WERI-Rb-1 (cell line): ENCODE measurements around the gene ARPC5L.

Experiments used
- DNase-seq: peaks from one replicate; pipeline ENCODE4 v3.0.0-alpha.2; 2020
- H3K27ac ChIP-seq: fragments of 250-450 bp; sonication (Bioruptor Pico); 2 replicates; pipeline ENCODE4 v1.5.1; 2020; ENCODE audit warnings: mild to moderate bottlenecking, moderate library complexity
- H3K27me3 ChIP-seq: fragments of 250-450 bp; sonication (Bioruptor Pico); 2 replicates; pipeline ENCODE4 v1.5.1; 2021; ENCODE audit warnings: mild to moderate bottlenecking, low read depth, moderate library complexity; ENCODE audit not compliant: insufficient read depth, severe bottlenecking
- H3K36me3 ChIP-seq: fragments of 250-450 bp; sonication (Bioruptor Pico); 2 replicates; pipeline ENCODE4 v1.5.1; 2020; ENCODE audit warnings: mild to moderate bottlenecking, moderate library complexity
- H3K4me3 ChIP-seq: 2 replicates; pipeline ENCODE4 v1.5.1; 2011; ENCODE audit warnings: low read depth, mild to moderate bottlenecking, control low read depth, low read length
- H3K9me3 ChIP-seq: fragments of 250-450 bp; sonication (Bioruptor Pico); 2 replicates; pipeline ENCODE4 v1.5.1; 2021; ENCODE audit warnings: mild to moderate bottlenecking, moderate library complexity; ENCODE audit not compliant: severe bottlenecking
- CTCF ChIP-seq: IDR thresholded peaks from 2 replicates; pipeline ENCODE4 v1.5.1; 2011; ENCODE audit warnings: low read depth, mild to moderate bottlenecking, control low read depth, inconsistent platforms, low read length

Gene ARPC5L

GRCh38 chr9:124877021-124877782, 15.3 kb downstream of the ARPC5L start:
- H3K27me3 ChIP-seq, result no peaks in the 10 kb centered on the region
- TF ChIP-seq CTCF, result no peak
- H3K36me3 ChIP-seq, result peaks cover 75% of the 10 kb centered on the region
- no peak overlapping the region for H3K4me3 ChIP-seq
- no peak for DNase-seq
- no peaks in the 10 kb centered on the region for H3K9me3 ChIP-seq
- no peak overlapping the region for H3K27ac ChIP-seq

GRCh38 chr9:124878021-124878420, 16.1 kb downstream of the ARPC5L start:
- no peaks in the 10 kb centered on the region for H3K27me3 ChIP-seq
- peaks cover 67% of the 10 kb centered on the region for H3K36me3 ChIP-seq
- no peak for TF ChIP-seq CTCF
- no peak overlapping the region; the same call in 1 of the 2 replicates for H3K27ac ChIP-seq
- H3K4me3 ChIP-seq, result no peak overlapping the region
- no peak for DNase-seq
- no peaks in the 10 kb centered on the region for H3K9me3 ChIP-seq

GRCh38 chr9:124878518-124878917, 16.6 kb downstream of the ARPC5L start:
- Histone ChIP-seq H3K27me3 (no peaks in the 10 kb centered on the region), H3K27ac (no peak overlapping the region; the same call in 1 of the 2 replicates), H3K36me3 (peaks cover 62% of the 10 kb centered on the region), H3K4me3 (no peak overlapping the region), H3K9me3 (no peaks in the 10 kb centered on the region)
- no peak for TF ChIP-seq CTCF
- no peak for DNase-seq

GRCh38 chr9:124879226-124879625, 17.3 kb downstream of the ARPC5L start:
- H3K36me3 ChIP-seq, result peaks cover 55% of the 10 kb centered on the region
- no peak for DNase-seq
- no peak for TF ChIP-seq CTCF

GRCh38 chr9:124880501-124880900, 18.6 kb downstream of the ARPC5L start:
- no peak overlapping the region for H3K27ac ChIP-seq
- H3K4me3 ChIP-seq, result no peak overlapping the region
- H3K36me3 ChIP-seq, result peaks cover 46% of the 10 kb centered on the region
- no peak for DNase-seq
- no peaks in the 10 kb centered on the region for H3K9me3 ChIP-seq
- H3K27me3 ChIP-seq, result no peaks in the 10 kb centered on the region
- TF ChIP-seq CTCF, result no peak

More at GRCh38 chr9:124879226-124879625, 17.3 kb downstream of the ARPC5L start:
- no peak overlapping the region for H3K27ac ChIP-seq
- H3K9me3 ChIP-seq, result no peaks in the 10 kb centered on the region
- H3K27me3 ChIP-seq, result no peaks in the 10 kb centered on the region
- no peak overlapping the region for H3K4me3 ChIP-seq
